ENCODE data around the gene USP17L25. TPM values are rescaled to one million over a fixed set of nuclear protein-coding genes. Genes with fewer than 3 reads are reported as not detected.
"Not testable (repeated sequence)": the region's sequence is repeated elsewhere in the genome, so short reads cannot be mapped to it uniquely, and the experiment has no call there.

Gene USP17L25, protein sequence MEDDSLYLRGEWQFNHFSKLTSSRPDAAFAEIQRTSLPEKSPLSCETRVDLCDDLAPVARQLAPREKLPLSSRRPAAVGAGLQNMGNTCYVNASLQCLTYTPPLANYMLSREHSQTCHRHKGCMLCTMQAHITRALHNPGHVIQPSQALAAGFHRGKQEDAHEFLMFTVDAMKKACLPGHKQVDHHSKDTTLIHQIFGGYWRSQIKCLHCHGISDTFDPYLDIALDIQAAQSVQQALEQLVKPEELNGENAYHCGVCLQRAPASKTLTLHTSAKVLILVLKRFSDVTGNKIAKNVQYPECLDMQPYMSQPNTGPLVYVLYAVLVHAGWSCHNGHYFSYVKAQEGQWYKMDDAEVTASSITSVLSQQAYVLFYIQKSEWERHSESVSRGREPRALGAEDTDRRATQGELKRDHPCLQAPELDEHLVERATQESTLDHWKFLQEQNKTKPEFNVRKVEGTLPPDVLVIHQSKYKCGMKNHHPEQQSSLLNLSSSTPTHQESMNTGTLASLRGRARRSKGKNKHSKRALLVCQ
- total RNA-seq (not detected), polyA plus RNA-seq (not detected)

DNA sequence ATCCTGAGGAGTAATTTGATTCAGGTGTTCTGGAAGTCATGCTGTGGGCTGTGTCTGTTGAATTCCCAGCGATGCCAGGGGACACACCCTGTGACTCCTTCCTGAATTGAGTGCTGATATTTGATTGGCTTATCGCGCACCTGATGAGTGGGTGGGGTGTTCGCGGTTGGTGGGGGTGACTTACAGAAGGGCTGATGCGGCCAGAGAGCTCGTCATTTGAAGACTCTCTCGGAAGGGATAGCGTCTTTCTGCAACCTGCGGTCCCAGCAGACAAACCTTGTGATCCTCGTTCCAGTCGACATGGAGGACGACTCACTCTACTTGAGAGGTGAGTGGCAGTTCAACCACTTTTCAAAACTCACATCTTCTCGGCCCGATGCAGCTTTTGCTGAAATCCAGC is at the start of gene USP17L25:
USP17L25 (plus strand) TSS at position 301 of the 400 bp plus-strand sequence; CDS start at position 301, 0 bp downstream.
- H3K27me3 ChIP-seq (ENCODE audit: control insufficient read depth in 4 of 4, insufficient read depth in 4 of 4, low read length in 3 of 4); H3K4me3 ChIP-seq (ENCODE audit: low read depth in 1 of 3, low read length in 3 of 3); DNase-seq (ENCODE audit: low spot score); H3K27ac ChIP-seq (ENCODE audit: low read depth in 1 of 2, low read length in 2 of 2); H3K36me3 ChIP-seq (ENCODE audit: control insufficient read depth in 4 of 4, insufficient read depth in 3 of 4, low read depth in 1 of 4, low read length in 3 of 4); H3K9ac ChIP-seq (ENCODE audit: low read depth in 1 of 2, low read length in 2 of 2); H3K4me1 ChIP-seq (ENCODE audit: control insufficient read depth in 4 of 4, insufficient read depth in 4 of 4, low read length in 3 of 4); H3K9me3 ChIP-seq (ENCODE audit: control insufficient read depth in 4 of 4, low read length in 3 of 4): not testable (repeated sequence)
- WGBS: no CpG with 5 or more reads among the region's 15 CpGs

DNA sequence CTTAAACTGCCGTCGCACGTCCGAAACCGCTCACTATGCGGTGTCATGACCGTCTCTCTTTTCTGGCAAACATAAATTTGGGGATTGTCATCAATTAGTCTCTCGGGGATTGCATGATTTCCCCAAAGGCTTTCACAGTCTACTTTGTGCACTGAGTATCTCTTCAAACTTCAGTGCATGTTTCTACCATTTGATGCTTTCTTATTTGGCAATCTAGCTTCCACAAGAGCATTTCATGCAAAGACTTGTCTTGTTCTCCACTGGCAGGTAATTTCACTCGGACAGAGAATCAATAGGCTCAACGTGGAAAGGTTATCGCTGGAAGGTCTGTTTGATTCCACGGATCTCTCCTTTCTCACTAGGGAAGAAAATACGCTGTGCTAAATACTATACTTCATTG is 5.5 kb upstream of the USP17L25 start:
- H3K36me3 ChIP-seq (ENCODE audit: control insufficient read depth in 4 of 4, insufficient read depth in 3 of 4, low read depth in 1 of 4, low read length in 3 of 4); H3K27me3 ChIP-seq (ENCODE audit: control insufficient read depth in 4 of 4, insufficient read depth in 4 of 4, low read length in 3 of 4); H3K9ac ChIP-seq (ENCODE audit: low read depth in 1 of 2, low read length in 2 of 2); H3K4me1 ChIP-seq (ENCODE audit: control insufficient read depth in 4 of 4, insufficient read depth in 4 of 4, low read length in 3 of 4); H3K4me3 ChIP-seq (ENCODE audit: low read depth in 1 of 3, low read length in 3 of 3); H3K9me3 ChIP-seq (ENCODE audit: control insufficient read depth in 4 of 4, low read length in 3 of 4); H3K27ac ChIP-seq (ENCODE audit: low read depth in 1 of 2, low read length in 2 of 2); DNase-seq (ENCODE audit: low spot score): not testable (repeated sequence)
- WGBS: 76% methylated on average over 1 of the region's 13 CpGs

DNA sequence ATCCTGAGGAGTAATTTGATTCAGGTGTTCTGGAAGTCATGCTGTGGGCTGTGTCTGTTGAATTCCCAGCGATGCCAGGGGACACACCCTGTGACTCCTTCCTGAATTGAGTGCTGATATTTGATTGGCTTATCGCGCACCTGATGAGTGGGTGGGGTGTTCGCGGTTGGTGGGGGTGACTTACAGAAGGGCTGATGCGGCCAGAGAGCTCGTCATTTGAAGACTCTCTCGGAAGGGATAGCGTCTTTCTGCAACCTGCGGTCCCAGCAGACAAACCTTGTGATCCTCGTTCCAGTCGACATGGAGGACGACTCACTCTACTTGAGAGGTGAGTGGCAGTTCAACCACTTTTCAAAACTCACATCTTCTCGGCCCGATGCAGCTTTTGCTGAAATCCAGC is 4.8 kb upstream of the USP17L25 start, which contains the start of gene USP17L24:
USP17L24 (plus strand) TSS at position 301 of the 400 bp plus-strand sequence; CDS start at position 301, 0 bp downstream.
- H3K36me3 ChIP-seq (ENCODE audit: control insufficient read depth in 4 of 4, insufficient read depth in 3 of 4, low read depth in 1 of 4, low read length in 3 of 4); H3K9ac ChIP-seq (ENCODE audit: low read depth in 1 of 2, low read length in 2 of 2); DNase-seq (ENCODE audit: low spot score); H3K4me1 ChIP-seq (ENCODE audit: control insufficient read depth in 4 of 4, insufficient read depth in 4 of 4, low read length in 3 of 4); H3K27ac ChIP-seq (ENCODE audit: low read depth in 1 of 2, low read length in 2 of 2); H3K4me3 ChIP-seq (ENCODE audit: low read depth in 1 of 3, low read length in 3 of 3); H3K9me3 ChIP-seq (ENCODE audit: control insufficient read depth in 4 of 4, low read length in 3 of 4); H3K27me3 ChIP-seq (ENCODE audit: control insufficient read depth in 4 of 4, insufficient read depth in 4 of 4, low read length in 3 of 4): not testable (repeated sequence)
- no CpG with 5 or more reads among the region's 15 CpGs for WGBS

DNA sequence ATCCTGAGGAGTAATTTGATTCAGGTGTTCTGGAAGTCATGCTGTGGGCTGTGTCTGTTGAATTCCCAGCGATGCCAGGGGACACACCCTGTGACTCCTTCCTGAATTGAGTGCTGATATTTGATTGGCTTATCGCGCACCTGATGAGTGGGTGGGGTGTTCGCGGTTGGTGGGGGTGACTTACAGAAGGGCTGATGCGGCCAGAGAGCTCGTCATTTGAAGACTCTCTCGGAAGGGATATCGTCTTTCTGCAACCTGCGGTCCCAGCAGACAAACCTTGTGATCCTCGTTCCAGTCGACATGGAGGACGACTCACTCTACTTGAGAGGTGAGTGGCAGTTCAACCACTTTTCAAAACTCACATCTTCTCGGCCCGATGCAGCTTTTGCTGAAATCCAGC is 4.6 kb downstream of the USP17L25 start, which contains the start of gene USP17L26:
USP17L26 (plus strand) TSS at position 301 of the 400 bp plus-strand sequence; CDS start at position 301, 0 bp downstream.
- H3K27me3 ChIP-seq (ENCODE audit: control insufficient read depth in 4 of 4, insufficient read depth in 4 of 4, low read length in 3 of 4); H3K36me3 ChIP-seq (ENCODE audit: control insufficient read depth in 4 of 4, insufficient read depth in 3 of 4, low read depth in 1 of 4, low read length in 3 of 4); H3K4me1 ChIP-seq (ENCODE audit: control insufficient read depth in 4 of 4, insufficient read depth in 4 of 4, low read length in 3 of 4); DNase-seq (ENCODE audit: low spot score); H3K9ac ChIP-seq (ENCODE audit: low read depth in 1 of 2, low read length in 2 of 2); H3K4me3 ChIP-seq (ENCODE audit: low read depth in 1 of 3, low read length in 3 of 3); H3K27ac ChIP-seq (ENCODE audit: low read depth in 1 of 2, low read length in 2 of 2); H3K9me3 ChIP-seq (ENCODE audit: control insufficient read depth in 4 of 4, low read length in 3 of 4): not testable (repeated sequence)
- no CpG with 5 or more reads among the region's 15 CpGs for WGBS

DNA sequence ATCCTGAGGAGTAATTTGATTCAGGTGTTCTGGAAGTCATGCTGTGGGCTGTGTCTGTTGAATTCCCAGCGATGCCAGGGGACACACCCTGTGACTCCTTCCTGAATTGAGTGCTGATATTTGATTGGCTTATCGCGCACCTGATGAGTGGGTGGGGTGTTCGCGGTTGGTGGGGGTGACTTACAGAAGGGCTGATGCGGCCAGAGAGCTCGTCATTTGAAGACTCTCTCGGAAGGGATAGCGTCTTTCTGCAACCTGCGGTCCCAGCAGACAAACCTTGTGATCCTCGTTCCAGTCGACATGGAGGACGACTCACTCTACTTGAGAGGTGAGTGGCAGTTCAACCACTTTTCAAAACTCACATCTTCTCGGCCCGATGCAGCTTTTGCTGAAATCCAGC is 9.4 kb downstream of the USP17L25 start, which contains the start of gene USP17L5:
USP17L5 (plus strand) TSS at position 301 of the 400 bp plus-strand sequence; CDS start at position 301, 0 bp downstream.
- H3K27me3 ChIP-seq (ENCODE audit: control insufficient read depth in 4 of 4, insufficient read depth in 4 of 4, low read length in 3 of 4); DNase-seq (ENCODE audit: low spot score); H3K9ac ChIP-seq (ENCODE audit: low read depth in 1 of 2, low read length in 2 of 2); H3K9me3 ChIP-seq (ENCODE audit: control insufficient read depth in 4 of 4, low read length in 3 of 4); H3K4me1 ChIP-seq (ENCODE audit: control insufficient read depth in 4 of 4, insufficient read depth in 4 of 4, low read length in 3 of 4); H3K27ac ChIP-seq (ENCODE audit: low read depth in 1 of 2, low read length in 2 of 2); H3K4me3 ChIP-seq (ENCODE audit: low read depth in 1 of 3, low read length in 3 of 3); H3K36me3 ChIP-seq (ENCODE audit: control insufficient read depth in 4 of 4, insufficient read depth in 3 of 4, low read depth in 1 of 4, low read length in 3 of 4): not testable (repeated sequence)
- WGBS: no CpG with 5 or more reads among the region's 15 CpGs

DNA sequence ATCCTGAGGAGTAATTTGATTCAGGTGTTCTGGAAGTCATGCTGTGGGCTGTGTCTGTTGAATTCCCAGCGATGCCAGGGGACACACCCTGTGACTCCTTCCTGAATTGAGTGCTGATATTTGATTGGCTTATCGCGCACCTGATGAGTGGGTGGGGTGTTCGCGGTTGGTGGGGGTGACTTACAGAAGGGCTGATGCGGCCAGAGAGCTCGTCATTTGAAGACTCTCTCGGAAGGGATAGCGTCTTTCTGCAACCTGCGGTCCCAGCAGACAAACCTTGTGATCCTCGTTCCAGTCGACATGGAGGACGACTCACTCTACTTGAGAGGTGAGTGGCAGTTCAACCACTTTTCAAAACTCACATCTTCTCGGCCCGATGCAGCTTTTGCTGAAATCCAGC is 14.1 kb downstream of the USP17L25 start, which contains the start of gene USP17L27:
USP17L27 (plus strand) TSS at position 301 of the 400 bp plus-strand sequence; CDS start at position 301, 0 bp downstream.
- not testable (repeated sequence) for H3K27ac ChIP-seq (ENCODE audit: low read depth in 1 of 2, low read length in 2 of 2); H3K36me3 ChIP-seq (ENCODE audit: control insufficient read depth in 4 of 4, insufficient read depth in 3 of 4, low read depth in 1 of 4, low read length in 3 of 4); H3K9me3 ChIP-seq (ENCODE audit: control insufficient read depth in 4 of 4, low read length in 3 of 4); DNase-seq (ENCODE audit: low spot score); H3K9ac ChIP-seq (ENCODE audit: low read depth in 1 of 2, low read length in 2 of 2); H3K4me1 ChIP-seq (ENCODE audit: control insufficient read depth in 4 of 4, insufficient read depth in 4 of 4, low read length in 3 of 4); H3K27me3 ChIP-seq (ENCODE audit: control insufficient read depth in 4 of 4, insufficient read depth in 4 of 4, low read length in 3 of 4); H3K4me3 ChIP-seq (ENCODE audit: low read depth in 1 of 3, low read length in 3 of 3)
- no CpG with 5 or more reads among the region's 15 CpGs for WGBS

DNA sequence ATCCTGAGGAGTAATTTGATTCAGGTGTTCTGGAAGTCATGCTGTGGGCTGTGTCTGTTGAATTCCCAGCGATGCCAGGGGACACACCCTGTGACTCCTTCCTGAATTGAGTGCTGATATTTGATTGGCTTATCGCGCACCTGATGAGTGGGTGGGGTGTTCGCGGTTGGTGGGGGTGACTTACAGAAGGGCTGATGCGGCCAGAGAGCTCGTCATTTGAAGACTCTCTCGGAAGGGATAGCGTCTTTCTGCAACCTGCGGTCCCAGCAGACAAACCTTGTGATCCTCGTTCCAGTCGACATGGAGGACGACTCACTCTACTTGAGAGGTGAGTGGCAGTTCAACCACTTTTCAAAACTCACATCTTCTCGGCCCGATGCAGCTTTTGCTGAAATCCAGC is 18.9 kb downstream of the USP17L25 start, which contains the start of gene USP17L28:
USP17L28 (plus strand) TSS at position 301 of the 400 bp plus-strand sequence; CDS start at position 301, 0 bp downstream.
- DNase-seq (ENCODE audit: low spot score); H3K36me3 ChIP-seq (ENCODE audit: control insufficient read depth in 4 of 4, insufficient read depth in 3 of 4, low read depth in 1 of 4, low read length in 3 of 4); H3K4me3 ChIP-seq (ENCODE audit: low read depth in 1 of 3, low read length in 3 of 3); H3K27ac ChIP-seq (ENCODE audit: low read depth in 1 of 2, low read length in 2 of 2); H3K9me3 ChIP-seq (ENCODE audit: control insufficient read depth in 4 of 4, low read length in 3 of 4); H3K4me1 ChIP-seq (ENCODE audit: control insufficient read depth in 4 of 4, insufficient read depth in 4 of 4, low read length in 3 of 4); H3K9ac ChIP-seq (ENCODE audit: low read depth in 1 of 2, low read length in 2 of 2); H3K27me3 ChIP-seq (ENCODE audit: control insufficient read depth in 4 of 4, insufficient read depth in 4 of 4, low read length in 3 of 4): not testable (repeated sequence)
- no CpG with 5 or more reads among the region's 15 CpGs for WGBS

DNA sequence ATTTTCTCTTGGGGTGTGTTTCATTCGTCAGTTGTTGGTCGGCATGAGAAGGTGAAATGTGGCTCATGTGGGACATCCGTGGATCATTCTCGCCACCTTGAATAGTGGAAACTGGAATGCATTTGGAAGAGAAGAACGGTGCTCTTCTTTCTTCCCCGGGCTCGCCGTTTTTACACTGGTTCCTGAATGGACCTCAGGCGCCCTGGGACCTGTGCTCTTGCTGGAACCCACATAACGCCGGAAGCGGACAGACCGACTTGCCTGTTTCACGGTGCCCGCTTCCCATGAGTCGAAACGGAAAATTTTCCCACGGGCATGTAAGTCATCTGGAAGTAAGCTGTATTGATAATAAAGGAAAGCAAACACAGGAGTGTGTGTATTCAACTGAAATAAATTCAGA is 21.2 kb downstream of the USP17L25 start:
- H3K9ac ChIP-seq (ENCODE audit: low read depth in 1 of 2, low read length in 2 of 2); DNase-seq (ENCODE audit: low spot score); H3K9me3 ChIP-seq (ENCODE audit: control insufficient read depth in 4 of 4, low read length in 3 of 4); H3K27me3 ChIP-seq (ENCODE audit: control insufficient read depth in 4 of 4, insufficient read depth in 4 of 4, low read length in 3 of 4); H3K4me3 ChIP-seq (ENCODE audit: low read depth in 1 of 3, low read length in 3 of 3); H3K4me1 ChIP-seq (ENCODE audit: control insufficient read depth in 4 of 4, insufficient read depth in 4 of 4, low read length in 3 of 4); H3K27ac ChIP-seq (ENCODE audit: low read depth in 1 of 2, low read length in 2 of 2); H3K36me3 ChIP-seq (ENCODE audit: control insufficient read depth in 4 of 4, insufficient read depth in 3 of 4, low read depth in 1 of 4, low read length in 3 of 4): not testable (repeated sequence)
- 91% methylated on average over 13 of the region's 18 CpGs for WGBS
